ENCODE measurements around the gene SYTL1.

SYTL1 gene

GRCh38 chr1:27341525-27342252, at the start of gene SYTL1:
Gene SYTL1, plus strand, starts transcription at chr1:27342022. Its CDS starts 3,313 bp downstream, at chr1:27345335.
- peak within 1 kb of the TSS; percentile 50 for H3K4me3 ChIP-seq (ENCODE audit: low read depth, low read length)
- TF ChIP-seq CTCF (IDR thresholded peaks at IDR 0.05; ENCODE audit: borderline replicate concordance, insufficient read depth, low read depth, low read length) = no peak

DNA sequence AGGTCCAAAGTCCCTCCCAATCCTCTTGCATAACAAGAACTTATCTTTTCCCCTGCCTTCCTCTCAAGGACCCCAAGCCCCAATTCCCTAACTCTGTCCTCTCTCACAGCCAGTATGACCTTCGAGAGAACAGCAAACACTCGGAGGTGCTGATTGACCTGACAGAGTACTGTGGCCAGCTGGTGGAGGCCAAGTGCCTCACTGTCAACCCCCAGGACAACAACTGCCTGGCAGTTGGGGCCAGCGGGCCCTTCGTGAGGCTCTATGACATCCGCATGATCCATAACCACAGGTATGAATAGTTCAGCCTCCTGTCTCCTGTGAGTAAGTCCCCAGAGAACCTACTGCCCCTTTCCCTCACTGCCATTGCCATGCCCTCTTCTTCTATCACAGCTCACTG, 49.7 kb upstream of the SYTL1 start:
- TF ChIP-seq CTCF (IDR thresholded peaks at IDR 0.05; ENCODE audit: borderline replicate concordance, insufficient read depth, low read depth, low read length) = no peak

DNA sequence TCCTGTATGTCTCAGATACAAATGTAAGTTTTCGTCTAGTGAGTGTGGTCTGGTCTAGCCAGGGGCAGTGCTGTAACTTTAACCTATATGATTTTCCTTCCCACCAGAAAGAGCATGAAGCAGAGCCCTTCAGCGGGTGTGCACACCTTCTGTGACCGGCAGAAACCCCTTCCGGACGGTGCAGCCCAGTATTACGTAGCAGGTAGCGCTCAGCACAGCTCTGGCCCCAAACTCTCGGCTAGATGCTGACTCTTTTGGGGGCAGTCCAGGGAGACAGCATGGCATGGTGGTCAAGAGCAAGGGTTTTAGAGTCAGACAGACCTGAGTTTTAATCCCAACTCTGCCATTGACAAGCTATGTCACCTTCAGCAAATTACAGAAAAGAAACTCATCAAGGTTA, 47.9 kb upstream of the SYTL1 start:
- TF ChIP-seq CTCF (IDR thresholded peaks at IDR 0.05; ENCODE audit: borderline replicate concordance, insufficient read depth, low read depth, low read length) = no peak

More for the DNA sequence above, 49.7 kb upstream of the SYTL1 start:
- no peak overlapping the region for H3K4me3 ChIP-seq (ENCODE audit: low read depth, low read length)

DNA sequence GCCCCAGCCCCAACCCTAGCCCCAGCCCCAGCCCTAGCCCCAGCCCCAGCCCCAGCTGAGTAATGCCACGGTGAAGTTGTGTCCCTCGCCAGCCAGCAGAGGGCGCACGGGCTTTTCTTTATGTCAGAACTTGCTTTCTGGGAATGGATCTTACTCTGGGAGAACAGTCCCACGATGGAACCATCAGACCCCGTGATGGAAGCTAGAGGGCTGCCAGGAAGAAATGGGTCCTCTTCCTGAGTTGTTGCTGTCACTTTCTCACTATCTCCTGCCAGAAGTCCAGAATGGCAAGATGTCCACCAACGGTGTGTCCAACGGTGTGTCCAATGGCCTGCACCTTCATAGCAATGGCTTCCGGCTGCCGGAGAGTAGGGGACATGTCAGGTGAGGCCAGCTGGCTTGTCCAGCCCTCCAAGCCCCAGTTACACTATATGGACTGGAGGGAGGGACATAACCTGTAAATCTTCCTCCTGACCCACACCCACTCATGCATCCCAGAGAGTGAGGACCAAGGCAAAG, 45.0 kb upstream of the SYTL1 start:
- no peak overlapping the region for H3K4me3 ChIP-seq (ENCODE audit: low read depth, low read length)
- TF ChIP-seq CTCF (IDR thresholded peaks at IDR 0.05; ENCODE audit: borderline replicate concordance, insufficient read depth, low read depth, low read length) = peak; percentile 80

More for the DNA sequence above, 47.9 kb upstream of the SYTL1 start:
- H3K4me3 ChIP-seq (ENCODE audit: low read depth, low read length) = no peak overlapping the region

- TF ChIP-seq CTCF (IDR thresholded peaks at IDR 0.05; ENCODE audit: borderline replicate concordance, insufficient read depth, low read depth, low read length) = no peak
- H3K4me3 ChIP-seq (ENCODE audit: low read depth, low read length) = no peak overlapping the region
Measured at GRCh38 chr1:27297903-27298302, 43.9 kb upstream of the SYTL1 start.

GRCh38 chr1:27298632-27299384, 43.0 kb upstream of the SYTL1 start:
- TF ChIP-seq CTCF (IDR thresholded peaks at IDR 0.05; ENCODE audit: borderline replicate concordance, insufficient read depth, low read depth, low read length) = no peak
- H3K4me3 ChIP-seq (ENCODE audit: low read depth, low read length) = no peak overlapping the region
